Measurements from ENCODE around the gene KCNK5. TPM values are rescaled to one million over a fixed set of nuclear protein-coding genes. Genes with fewer than 3 reads are reported as not detected.

The KCNK5 gene, protein sequence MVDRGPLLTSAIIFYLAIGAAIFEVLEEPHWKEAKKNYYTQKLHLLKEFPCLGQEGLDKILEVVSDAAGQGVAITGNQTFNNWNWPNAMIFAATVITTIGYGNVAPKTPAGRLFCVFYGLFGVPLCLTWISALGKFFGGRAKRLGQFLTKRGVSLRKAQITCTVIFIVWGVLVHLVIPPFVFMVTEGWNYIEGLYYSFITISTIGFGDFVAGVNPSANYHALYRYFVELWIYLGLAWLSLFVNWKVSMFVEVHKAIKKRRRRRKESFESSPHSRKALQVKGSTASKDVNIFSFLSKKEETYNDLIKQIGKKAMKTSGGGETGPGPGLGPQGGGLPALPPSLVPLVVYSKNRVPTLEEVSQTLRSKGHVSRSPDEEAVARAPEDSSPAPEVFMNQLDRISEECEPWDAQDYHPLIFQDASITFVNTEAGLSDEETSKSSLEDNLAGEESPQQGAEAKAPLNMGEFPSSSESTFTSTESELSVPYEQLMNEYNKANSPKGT
- not detected in 2 replicates for total RNA-seq

DNA sequence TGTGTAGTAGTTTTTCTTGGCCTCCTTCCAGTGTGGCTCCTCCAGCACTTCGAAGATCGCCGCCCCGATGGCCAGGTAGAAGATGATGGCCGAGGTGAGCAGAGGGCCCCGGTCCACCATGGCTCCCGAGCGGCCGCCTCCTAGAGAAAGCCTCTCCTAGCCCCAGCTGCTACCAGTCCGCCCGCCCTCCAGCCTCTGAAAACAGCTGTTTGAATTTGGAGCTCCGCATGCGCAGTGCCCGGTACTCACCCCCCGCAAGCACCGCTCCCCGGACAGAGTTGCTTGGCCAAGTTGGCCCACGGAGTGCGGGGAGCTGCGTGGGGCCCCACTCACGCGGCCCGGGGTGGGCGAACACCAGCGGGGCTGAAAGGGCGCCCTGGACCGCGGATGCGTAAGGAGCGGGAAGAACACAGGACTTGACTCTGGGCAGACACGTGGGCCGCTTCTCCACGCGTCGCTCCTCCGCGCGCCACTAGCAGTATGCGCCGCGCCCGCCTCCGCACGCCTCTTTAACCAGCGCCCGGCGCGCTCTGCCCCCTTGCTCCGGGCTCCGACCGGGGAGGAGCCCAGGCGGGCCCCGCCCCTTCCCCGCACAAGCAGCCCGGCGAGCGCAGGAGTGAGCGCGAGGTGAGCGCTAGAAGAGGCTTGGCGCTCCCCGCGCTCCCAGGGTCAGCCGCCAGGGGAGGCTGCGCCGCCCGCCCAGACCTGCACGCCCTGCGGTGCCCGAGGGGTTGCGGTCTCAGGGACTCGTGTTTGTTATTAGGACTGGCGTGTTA, at the start of gene KCNK5:
TSS of gene KCNK5 (minus strand) at position 484 of the 776 bp plus-strand sequence. CDS start at position 120, 364 bp downstream.

Other genes with a start within 250 kb of the KCNK5 start
- gene GLP1R, start 180.7 kb downstream of the KCNK5 start, total RNA-seq: not detected in 2 replicates
- 6.8 and 14.9 TPM in 2 replicates for gene SAYSD1, start 114.3 kb downstream of the KCNK5 start, total RNA-seq
- not detected in 2 replicates for gene KCNK17, start 84.9 kb upstream of the KCNK5 start, total RNA-seq
- not detected in 2 replicates for gene KCNK16, start 93.2 kb upstream of the KCNK5 start, total RNA-seq

Data from epithelial cell of umbilical artery (primary cell).